A673 (cell line): ENCODE data around the gene PSMB8.

Experiments used
- EZH2 ChIP-seq: fragments of 200-600 bp; sonication (generic); IDR thresholded peaks from 2 replicates; pipeline ENCODE4 v1.6.1; 2017; ENCODE audit warnings: borderline replicate concordance, low read depth, mild to moderate bottlenecking, mixed read lengths, antibody characterized with exemption, low read length; ENCODE audit not compliant: poor library complexity, severe bottlenecking
- TF ChIP-seq, protein P1 (sequence below): fragments of 300-800, 200-600 bp; sonication (generic); conservative IDR thresholded peaks from 2 replicates; pipeline ENCODE4 v1.5.1; 2017; ENCODE audit warnings: low read depth, mild to moderate bottlenecking, antibody characterized with exemption, low read length, moderate library complexity, mixed read lengths

DNA sequence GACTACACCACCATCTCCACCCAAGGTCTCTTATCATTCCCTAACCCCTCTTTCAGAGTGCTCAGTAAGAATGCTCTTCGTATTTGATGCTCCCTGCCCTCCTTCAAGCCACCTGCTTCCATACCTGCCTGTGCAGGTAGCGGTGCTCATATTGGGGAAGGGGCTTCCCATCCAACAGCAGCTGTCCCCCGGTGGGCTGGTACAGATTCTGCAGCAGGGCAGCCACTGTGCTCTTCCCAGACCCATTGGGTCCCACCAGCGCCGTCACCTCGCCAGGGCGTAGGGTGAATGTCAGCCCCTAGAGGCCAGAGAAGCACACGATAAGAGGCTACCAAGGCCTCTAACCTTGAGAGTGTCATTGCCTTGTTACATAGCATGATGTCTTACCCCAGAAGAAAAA is 3.9 kb upstream of the PSMB8 start:
- TF ChIP-seq, protein P1, sequence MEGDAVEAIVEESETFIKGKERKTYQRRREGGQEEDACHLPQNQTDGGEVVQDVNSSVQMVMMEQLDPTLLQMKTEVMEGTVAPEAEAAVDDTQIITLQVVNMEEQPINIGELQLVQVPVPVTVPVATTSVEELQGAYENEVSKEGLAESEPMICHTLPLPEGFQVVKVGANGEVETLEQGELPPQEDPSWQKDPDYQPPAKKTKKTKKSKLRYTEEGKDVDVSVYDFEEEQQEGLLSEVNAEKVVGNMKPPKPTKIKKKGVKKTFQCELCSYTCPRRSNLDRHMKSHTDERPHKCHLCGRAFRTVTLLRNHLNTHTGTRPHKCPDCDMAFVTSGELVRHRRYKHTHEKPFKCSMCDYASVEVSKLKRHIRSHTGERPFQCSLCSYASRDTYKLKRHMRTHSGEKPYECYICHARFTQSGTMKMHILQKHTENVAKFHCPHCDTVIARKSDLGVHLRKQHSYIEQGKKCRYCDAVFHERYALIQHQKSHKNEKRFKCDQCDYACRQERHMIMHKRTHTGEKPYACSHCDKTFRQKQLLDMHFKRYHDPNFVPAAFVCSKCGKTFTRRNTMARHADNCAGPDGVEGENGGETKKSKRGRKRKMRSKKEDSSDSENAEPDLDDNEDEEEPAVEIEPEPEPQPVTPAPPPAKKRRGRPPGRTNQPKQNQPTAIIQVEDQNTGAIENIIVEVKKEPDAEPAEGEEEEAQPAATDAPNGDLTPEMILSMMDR = no peak
- TF ChIP-seq EZH2 = no peak
